Smooth muscle cell (in vitro differentiated cells): ENCODE measurements around the gene HGFAC. TPM values are rescaled to one million over a fixed set of nuclear protein-coding genes. Genes with fewer than 3 reads are reported as not detected.

Experiments used
- DNase-seq: peaks from one replicate; lab custom pipeline; 2025; ENCODE audit not compliant: unreplicated experiment; lab: John Stamatoyannopoulos, UW
- H2AFZ ChIP-seq: fragments of 200-600 bp; sonication (generic); 2 replicates; pipeline ENCODE4 v1.6.0; 2016; ENCODE audit warnings: antibody characterized with exemption, low read depth, mild to moderate bottlenecking
- H3F3A ChIP-seq: fragments of 200-600 bp; sonication (generic); 2 replicates; pipeline ENCODE4 v1.6.0; 2017; ENCODE audit warnings: antibody characterized with exemption, low read depth
- H3K27ac ChIP-seq: fragments of 200-600 bp; sonication (generic); 2 replicates; pipeline ENCODE4 v1.5.1; 2016; ENCODE audit warnings: low read depth, mild to moderate bottlenecking
- H3K27me3 ChIP-seq: fragments of 200-600 bp; sonication (generic); 2 replicates; pipeline ENCODE4 v1.6.1; 2016; ENCODE audit warnings: low read depth, mild to moderate bottlenecking
- H3K36me3 ChIP-seq: fragments of 200-600 bp; sonication (generic); 2 replicates; pipeline ENCODE4 v1.5.1; 2016; ENCODE audit warnings: low read depth
- H3K4me1 ChIP-seq: fragments of 200-600 bp; sonication (generic); 2 replicates; pipeline ENCODE4 v1.5.1; 2016; ENCODE audit warnings: low read depth
- H3K4me2 ChIP-seq: fragments of 200-600 bp; sonication (generic); 2 replicates; pipeline ENCODE4 v1.6.0; 2016; ENCODE audit warnings: mild to moderate bottlenecking
- H3K4me3 ChIP-seq: fragments of 200-600 bp; sonication (generic); 2 replicates; pipeline ENCODE4 v1.5.1; 2016; ENCODE audit warnings: mild to moderate bottlenecking
- H3K79me2 ChIP-seq: fragments of 200-600 bp; sonication (generic); 2 replicates; pipeline ENCODE4 v1.6.0; 2016; ENCODE audit warnings: low read depth, mild to moderate bottlenecking
- H3K9ac ChIP-seq: fragments of 200-600 bp; sonication (generic); 2 replicates; pipeline ENCODE4 v1.6.0; 2016; ENCODE audit warnings: low read depth
- H3K9me3 ChIP-seq: fragments of 200-600 bp; sonication (generic); replicated peaks from 2 replicates; pipeline ENCODE4 v1.5.1; 2016; ENCODE audit warnings: low read depth
- H4K20me1 ChIP-seq: fragments of 200-600 bp; sonication (generic); 2 replicates; pipeline ENCODE4 v1.6.0; 2016; ENCODE audit warnings: low read depth
- CTCF ChIP-seq: fragments of 200-600 bp; sonication (generic); IDR thresholded peaks from 2 replicates; pipeline ENCODE4 v1.5.1; 2017; ENCODE audit warnings: borderline replicate concordance, mild to moderate bottlenecking, antibody characterized with exemption; ENCODE audit not compliant: insufficient read depth, poor library complexity, severe bottlenecking
- WGBS: methylation state at CpG from one replicate; pipeline ENCODE4 v1.1.7; 2016; ENCODE audit warnings: low lambda C conversion rate; 5-methylcytosine and 5-hydroxymethylcytosine counted together
- polyA plus RNA-seq: library from polyadenylated mRNA; unstranded; fragments of >200 nt; fragmentation: Nextera tagmentation; extraction: Ambion mirVana; gene quantifications from 2 replicates; pipeline ENCODE4 v1.2.1, GENCODE V29; 2016
- total RNA-seq: library from RNA; depleted of rRNA; stranded (reverse); fragments of >200 nt; gene quantifications from 2 replicates; pipeline ENCODE4 v1.2.3, GENCODE V29; 2014

The HGFAC gene
- total and polyA plus RNA-seq, 2 experiments from 2014 or later = 0.58 TPM; not detected in 1

GRCh38 chr4:3475713-3476260 lies 34.0 kb downstream of the HGFAC start:
- no peak for DNase-seq
- H3K9ac ChIP-seq = no peak overlapping the region
- no peak for TF ChIP-seq CTCF
- no peaks in the 10 kb centered on the region for H3K27me3 ChIP-seq
- no peaks in the 10 kb centered on the region for H3K79me2 ChIP-seq
- no peaks in the 10 kb centered on the region for H3K9me3 ChIP-seq
- no peaks in the 10 kb centered on the region for H3F3A ChIP-seq
- H3K36me3 ChIP-seq = no peaks in the 10 kb centered on the region
- no peaks in the 10 kb centered on the region for H4K20me1 ChIP-seq
- H2AFZ ChIP-seq = no peak overlapping the region
- H3K27ac ChIP-seq = no peak overlapping the region
- H3K4me2 ChIP-seq = no peak overlapping the region
- 77% methylated on average over 5 of the region's 22 CpGs for WGBS
- peaks cover 10% of the 10 kb centered on the region for H3K4me1 ChIP-seq
- H3K4me3 ChIP-seq = no peak overlapping the region

GRCh38 chr4:3476341-3476747 lies 34.6 kb downstream of the HGFAC start:
- DNase-seq = no peak
- Histone ChIP-seq H3K27me3 (no peaks in the 10 kb centered on the region), H3K9me3 (no peaks in the 10 kb centered on the region), H3F3A (no peaks in the 10 kb centered on the region), H3K9ac (no peak overlapping the region), H3K79me2 (no peaks in the 10 kb centered on the region), H2AFZ (no peak overlapping the region), H4K20me1 (no peaks in the 10 kb centered on the region), H3K4me2 (no peak overlapping the region), H3K27ac (no peak overlapping the region), H3K36me3 (no peaks in the 10 kb centered on the region), H3K4me1 (peaks cover 16% of the 10 kb centered on the region), H3K4me3 (no peak overlapping the region)
- WGBS = 86% methylated on average over 22 of the region's 22 CpGs
- TF ChIP-seq CTCF = no peak

DNA sequence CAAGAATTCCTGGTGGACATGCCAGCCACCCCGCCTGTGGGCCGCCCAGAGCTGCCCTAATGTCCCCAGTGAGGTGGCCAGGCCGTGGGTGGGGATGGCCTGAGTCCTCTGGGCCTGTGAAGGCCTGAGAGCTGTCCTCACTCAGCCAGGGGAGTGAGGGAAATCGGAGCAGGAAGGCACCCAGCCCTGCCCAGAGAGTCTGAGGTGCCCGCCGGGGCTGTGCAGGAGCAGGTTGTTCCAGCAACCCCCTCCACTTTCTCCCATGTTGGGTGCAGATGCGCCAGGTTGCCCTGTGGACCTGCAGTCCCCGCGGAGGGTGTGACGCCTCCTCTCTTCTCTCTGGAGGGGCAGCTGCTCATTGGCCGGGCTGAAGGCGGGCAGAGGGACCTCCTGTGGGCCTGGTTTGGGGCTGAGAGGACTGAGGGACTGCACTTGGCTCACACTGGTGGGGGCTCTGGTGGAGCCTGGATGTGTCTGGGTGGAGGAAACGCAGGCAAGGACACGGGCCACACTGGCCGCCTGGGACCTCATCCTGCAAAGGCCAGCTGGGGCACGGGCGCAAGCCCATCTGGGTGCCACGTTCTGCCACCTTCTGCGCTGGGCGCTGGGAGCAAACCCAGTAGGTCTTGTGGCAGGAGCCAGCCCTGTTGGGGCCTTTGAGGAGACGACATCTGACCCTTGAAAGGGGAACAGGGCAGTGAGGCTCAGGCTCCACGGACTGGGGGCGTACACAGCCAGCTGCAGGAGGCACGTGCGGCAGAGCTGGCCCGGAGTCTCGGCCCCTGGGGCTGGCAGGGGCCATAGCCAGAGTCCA lies 35.4 kb downstream of the HGFAC start:
- H3K4me2 ChIP-seq = no peak overlapping the region
- DNase-seq = no peak
- H4K20me1 ChIP-seq = no peaks in the 10 kb centered on the region
- H3K27me3 ChIP-seq = no peaks in the 10 kb centered on the region
- no peaks in the 10 kb centered on the region for H3K79me2 ChIP-seq
- no peak overlapping the region for H3K9ac ChIP-seq
- H3K36me3 ChIP-seq = no peaks in the 10 kb centered on the region
- H2AFZ ChIP-seq = no peak overlapping the region
- peaks cover 20% of the 10 kb centered on the region for H3K4me1 ChIP-seq
- H3K9me3 ChIP-seq = no peaks in the 10 kb centered on the region
- no peak overlapping the region for H3K4me3 ChIP-seq
- H3K27ac ChIP-seq = no peak overlapping the region
- peaks cover 3% of the 10 kb centered on the region for H3F3A ChIP-seq
- WGBS = 93% methylated on average over 27 of the region's 27 CpGs
- TF ChIP-seq CTCF = no peak
